H1 (cell line): ENCODE results near the gene FANK1. TPM values are rescaled to one million over a fixed set of nuclear protein-coding genes. Genes with fewer than 3 reads are reported as not detected.

ENCODE experiments used
- ATF2 ChIP-seq: IDR thresholded peaks from 2 replicates; pipeline ENCODE4 v1.6.1; 2012; ENCODE audit warnings: low read length, inconsistent platforms
- CHD2 ChIP-seq: IDR thresholded peaks from 2 replicates; pipeline ENCODE4 v1.6.1; 2012; ENCODE audit warnings: low read length, improper control_type of control experiment
- CHD7 ChIP-seq: fragments of 300-600 bp; sonication (generic); IDR thresholded peaks from 2 replicates; pipeline ENCODE4 v1.7.1; 2012; ENCODE audit warnings: low read length, moderate library complexity, mild to moderate bottlenecking, inconsistent platforms; ENCODE audit not compliant: insufficient replicate concordance
- RNF2 ChIP-seq: fragments of 200-900, 300-1000 bp; sonication (generic); IDR thresholded peaks from 2 replicates; pipeline ENCODE4 v1.7.1; 2016; ENCODE audit warnings: borderline replicate concordance, low read depth, mild to moderate bottlenecking, antibody characterized with exemption, low read length; ENCODE audit not compliant: poor library complexity, severe bottlenecking; ENCODE audit errors: missing control alignments
- SRF ChIP-seq: IDR thresholded peaks from 2 replicates; pipeline ENCODE4 v1.6.1; 2011; ENCODE audit warnings: mild to moderate bottlenecking, low read depth, low read length, moderate library complexity
- USF2 ChIP-seq: IDR thresholded peaks from 2 replicates; pipeline ENCODE4 v1.6.1; 2011; ENCODE audit warnings: low read length, improper control_type of control experiment
- polyA plus RNA-seq, 7 experiments: library from polyadenylated mRNA; depleted of rRNA in 3 of 7; stranded (reverse) in 5 of 7; unstranded in 2 of 7; fragments of >200 nt in 5 of 7; fragments of 200-250 nt in 2 of 7; gene quantifications; 1 replicate in 5 of 7; 2 replicates in 1 of 7; 4 replicates in 1 of 7; pipeline versions ENCODE4 v1.2.1 to v1.2.3, GENCODE V29; 2011 to 2013; ENCODE audit warnings: missing spikeins in 2 of 7, mixed read lengths in 2 of 7
- total RNA-seq: library from RNA; stranded (reverse); fragmentation: NEBNext Ultra II Directional; extraction: Animal tissue kit (Norgen Biotek cat#: 25700); gene quantifications from 2 replicates; pipeline ENCODE4 v1.2.1, GENCODE V29; 2021

Gene FANK1
- total and polyA plus RNA-seq, 2 of the 8 experiments (the other 6 are each of a cell fraction or from before 2014, with no cell fraction given) = 1.2 TPM; not detected in 1

DNA sequence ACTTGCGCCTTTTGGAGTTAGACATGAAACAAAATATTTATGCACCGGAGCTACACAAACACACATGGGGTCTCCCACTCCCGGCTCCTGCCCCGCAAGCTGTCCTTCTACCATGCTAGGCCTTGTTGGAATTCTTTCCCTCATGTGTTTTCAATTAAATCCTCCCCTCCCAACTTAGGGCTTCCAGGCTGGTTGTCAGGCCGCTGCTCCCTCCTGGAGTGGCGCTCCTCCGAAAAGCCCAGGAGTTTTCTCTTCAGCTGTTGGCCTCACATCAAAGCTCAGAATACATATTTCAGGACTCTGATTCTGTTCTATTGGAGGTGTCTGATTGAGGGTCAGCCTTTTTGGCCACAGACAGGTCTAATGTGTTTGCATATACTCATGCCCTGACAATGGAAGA lies 113.3 kb downstream of the FANK1 start (continued):
- TF ChIP-seq CHD7 = no peak
- TF ChIP-seq ATF2 = no peak
- no peak for TF ChIP-seq USF2
- no peak for TF ChIP-seq CHD2
- no peak for TF ChIP-seq RNF2
- no peak for TF ChIP-seq SRF
